Measurements from ENCODE around the gene CDC20B.
A peak's percentile ranks its signal among the peaks of the same experiment; 100 is the strongest.
"Not testable (repeated sequence)": the region's sequence is repeated elsewhere in the genome, so short reads cannot be mapped to it uniquely, and the experiment has no call there.

Gene CDC20B

GRCh38 chr5:55160493-55161209, 12.3 kb downstream of the CDC20B start:
- DNase-seq (ENCODE audit: low spot score) = no peak

- no peak for DNase-seq (ENCODE audit: low spot score)
Observed at GRCh38 chr5:55159763-55160492, 13.0 kb downstream of the CDC20B start, which contains the start of gene GPX8. TSS of gene GPX8 (plus strand) at chr5:55160171. CDS start at chr5:55160193, 22 bp downstream.

- no peak for DNase-seq (ENCODE audit: low spot score)
Observed at GRCh38 chr5:55154873-55155272, 18.1 kb downstream of the CDC20B start.

GRCh38 chr5:55151923-55152842, 20.8 kb downstream of the CDC20B start:
- no peak for DNase-seq (ENCODE audit: low spot score)

- no peak for DNase-seq (ENCODE audit: low spot score)
Observed at GRCh38 chr5:55149308-55149795, 23.6 kb downstream of the CDC20B start.

- peak; percentile 79 for DNase-seq (ENCODE audit: low spot score)
Observed at GRCh38 chr5:55146543-55147151, 26.3 kb downstream of the CDC20B start.

GRCh38 chr5:55146080-55146479, 26.9 kb downstream of the CDC20B start:
- no peak for DNase-seq (ENCODE audit: low spot score)

GRCh38 chr5:55143624-55144023, 29.4 kb downstream of the CDC20B start:
- DNase-seq (ENCODE audit: low spot score) = no peak

GRCh38 chr5:55141945-55142690, 30.9 kb downstream of the CDC20B start:
- DNase-seq (ENCODE audit: low spot score) = no peak

- no peak for DNase-seq (ENCODE audit: low spot score)
Observed at GRCh38 chr5:55140908-55141665, 31.9 kb downstream of the CDC20B start.

GRCh38 chr5:55136521-55136920, 36.5 kb downstream of the CDC20B start:
- DNase-seq (ENCODE audit: low spot score) = no peak

GRCh38 chr5:55134053-55134722, 38.8 kb downstream of the CDC20B start:
- no peak for DNase-seq (ENCODE audit: low spot score)

- no peak for DNase-seq (ENCODE audit: low spot score)
Observed at GRCh38 chr5:55123365-55123764, 49.6 kb downstream of the CDC20B start.

- DNase-seq (ENCODE audit: low spot score) = no peak
Observed at GRCh38 chr5:55114061-55114460, 58.9 kb downstream of the CDC20B start.

GRCh38 chr5:55113327-55113726, 59.6 kb downstream of the CDC20B start:
- no peak for DNase-seq (ENCODE audit: low spot score)

- no peak for DNase-seq (ENCODE audit: low spot score)
Observed at GRCh38 chr5:55110217-55110616, 62.8 kb downstream of the CDC20B start.

- no peak for DNase-seq (ENCODE audit: low spot score)
Observed at GRCh38 chr5:55108661-55109060, 64.3 kb downstream of the CDC20B start.

- not testable (repeated sequence) for DNase-seq (ENCODE audit: low spot score)
Observed at GRCh38 chr5:55105976-55106375, 67.0 kb downstream of the CDC20B start.
